HG02943 (cell line): ENCODE measurements around the gene ARID3C.

Experiments used
- ATAC-seq: cut with Tn5 transposase; IDR thresholded peaks from one replicate; pipeline ENCODE4 v1.9.1; 2021; ENCODE audit warnings: mild to moderate bottlenecking, low read depth, moderate library complexity; ENCODE audit not compliant: unreplicated experiment

The ARID3C gene

DNA sequence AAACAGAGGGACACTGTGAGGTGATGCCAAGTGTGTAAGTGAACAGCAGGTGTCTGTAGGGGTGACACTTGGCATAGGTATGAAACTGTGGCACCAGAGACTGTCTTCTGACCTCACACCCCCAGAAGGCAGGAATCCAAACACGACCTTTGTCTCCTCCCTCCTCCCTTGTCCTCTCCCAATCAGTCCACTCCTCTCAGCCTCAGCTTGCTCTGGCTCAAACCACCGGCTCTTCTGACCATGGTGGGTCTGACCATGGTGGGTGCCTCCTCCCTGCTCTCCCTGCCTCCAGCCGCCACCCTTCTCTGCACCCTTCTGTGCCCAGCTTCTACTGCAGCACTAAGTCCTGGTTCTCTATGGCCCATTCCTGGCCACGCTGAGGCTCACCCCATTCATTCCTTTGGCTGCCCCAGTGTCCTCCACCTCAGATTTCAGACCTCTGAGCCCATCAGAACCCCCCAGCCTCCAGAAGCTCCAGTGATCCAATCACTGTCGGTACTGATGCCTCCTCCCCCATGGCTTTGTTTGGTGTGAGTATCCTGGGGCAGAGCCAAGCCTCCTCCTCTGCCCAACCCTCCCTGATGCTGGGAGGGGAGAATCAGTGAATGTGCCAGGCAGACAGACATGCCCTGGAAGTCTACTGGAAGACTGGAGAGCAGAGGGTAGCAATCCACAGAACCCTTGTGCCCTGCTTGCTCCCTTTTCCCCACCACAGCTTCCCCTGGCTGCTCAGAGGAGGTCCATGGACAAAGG is 1.7 kb upstream of the ARID3C start:
- no peak for ATAC-seq

DNA sequence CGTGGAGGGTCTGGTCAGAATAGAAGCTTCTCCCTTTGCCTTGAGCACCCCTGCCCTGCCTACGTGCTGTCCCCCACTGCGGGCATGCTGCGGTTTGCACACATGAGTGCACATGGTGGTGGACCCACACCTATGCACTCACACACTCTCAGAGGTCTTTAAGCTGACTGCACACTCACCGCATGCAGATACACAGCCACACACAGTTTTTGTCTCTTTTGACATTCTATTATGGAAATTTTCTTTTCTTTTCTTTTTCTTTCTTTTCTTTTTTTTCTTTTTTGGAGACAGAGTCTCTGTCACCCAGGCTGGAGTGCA is 584 bp upstream of the ARID3C start:
- ATAC-seq: no peak

DNA sequence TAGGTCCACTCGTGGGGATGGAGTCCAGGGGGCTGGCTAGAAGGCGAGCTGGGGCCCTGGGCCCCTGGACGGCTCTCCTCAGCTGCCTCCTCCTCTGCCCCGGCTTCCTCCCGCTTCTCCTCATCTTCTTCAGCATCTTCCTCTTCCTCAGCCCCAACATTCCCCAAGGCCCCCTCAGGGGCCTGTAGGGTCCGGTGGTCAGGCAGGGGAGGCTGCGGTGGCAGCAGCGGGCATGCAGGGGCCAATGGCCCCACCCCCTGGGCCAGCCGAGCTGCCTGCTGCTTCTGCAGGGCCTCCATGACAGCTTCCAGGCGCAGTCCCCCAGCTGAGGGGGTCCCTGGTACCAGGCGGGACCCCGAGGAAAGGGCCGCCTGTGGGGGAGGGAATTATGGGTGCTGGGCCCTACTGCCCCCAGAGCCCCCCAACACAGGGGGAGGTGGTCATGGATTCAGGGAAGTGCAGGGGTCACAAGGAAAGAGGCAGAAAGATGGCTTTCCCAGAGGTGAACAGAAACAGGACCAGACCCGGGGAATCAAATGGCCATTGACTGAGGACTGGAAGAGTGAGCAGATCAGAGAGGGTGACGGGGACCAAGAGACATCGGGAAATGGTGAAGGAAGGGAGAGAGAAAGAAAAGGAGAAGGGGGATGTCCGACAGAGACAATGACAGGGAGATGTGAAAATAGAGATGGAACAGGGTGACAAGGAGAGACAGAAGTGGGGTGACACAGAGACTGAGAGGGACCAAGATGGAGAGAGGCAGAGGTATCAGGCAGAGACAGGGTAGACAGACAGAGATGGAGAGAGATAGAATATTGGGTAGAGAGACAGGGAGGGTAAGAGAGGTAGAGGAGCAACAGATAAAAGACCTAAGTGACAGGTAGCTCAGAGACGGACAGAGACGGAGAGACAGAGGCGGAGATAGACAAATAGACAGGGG is 880 bp downstream of the ARID3C start:
- no peak for ATAC-seq

DNA sequence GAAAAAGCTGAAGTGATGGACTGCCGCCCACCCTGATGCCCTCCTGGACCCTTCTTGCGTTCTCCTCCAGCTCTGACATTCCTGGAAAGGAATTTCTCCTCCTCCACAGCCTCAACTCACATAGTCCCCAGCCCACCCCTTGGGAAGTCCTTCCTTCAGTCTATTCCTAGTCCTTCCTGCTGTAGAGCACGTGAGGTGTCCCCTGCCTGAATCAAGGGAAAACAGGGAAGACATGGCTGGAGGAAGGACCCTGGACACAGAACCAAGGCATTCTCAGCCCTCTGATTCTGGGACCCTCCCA is 3.7 kb downstream of the ARID3C start:
- ATAC-seq: no peak

DNA sequence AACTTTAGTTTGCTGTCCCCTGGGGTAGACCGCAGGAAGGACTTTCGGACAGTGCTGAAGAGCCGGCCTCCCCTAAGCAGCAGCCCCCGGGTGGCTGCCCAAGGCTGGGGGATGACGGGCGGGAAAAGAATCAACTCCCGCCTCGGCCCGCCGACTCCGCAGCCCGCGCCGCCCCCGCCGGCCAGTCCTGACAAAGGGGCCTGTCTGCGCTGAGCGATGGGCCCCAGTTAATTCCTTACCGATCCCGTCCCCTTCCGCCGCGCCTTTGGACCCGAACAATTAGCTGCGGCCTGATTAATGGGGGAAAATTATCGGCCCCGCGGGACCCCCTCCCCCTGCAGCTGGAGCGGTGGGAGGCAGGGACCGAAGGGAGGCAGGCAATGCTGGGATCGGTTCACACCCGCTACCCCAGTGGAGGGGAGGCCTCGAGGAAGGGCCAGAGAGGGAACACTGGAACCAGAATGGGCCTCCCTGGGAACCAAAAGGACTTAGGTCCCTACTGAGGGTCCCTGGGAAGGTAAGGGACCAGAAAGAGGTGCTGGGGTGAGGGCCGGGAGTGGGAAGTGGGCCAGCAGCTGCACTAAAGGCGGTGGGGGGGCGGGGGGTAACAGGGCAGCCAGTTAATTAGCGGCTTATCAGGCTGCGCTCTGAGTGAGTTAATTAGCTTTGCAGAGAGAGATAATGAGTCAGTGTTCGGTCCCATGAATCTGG is 4.2 kb downstream of the ARID3C start:
- ATAC-seq: no peak

DNA sequence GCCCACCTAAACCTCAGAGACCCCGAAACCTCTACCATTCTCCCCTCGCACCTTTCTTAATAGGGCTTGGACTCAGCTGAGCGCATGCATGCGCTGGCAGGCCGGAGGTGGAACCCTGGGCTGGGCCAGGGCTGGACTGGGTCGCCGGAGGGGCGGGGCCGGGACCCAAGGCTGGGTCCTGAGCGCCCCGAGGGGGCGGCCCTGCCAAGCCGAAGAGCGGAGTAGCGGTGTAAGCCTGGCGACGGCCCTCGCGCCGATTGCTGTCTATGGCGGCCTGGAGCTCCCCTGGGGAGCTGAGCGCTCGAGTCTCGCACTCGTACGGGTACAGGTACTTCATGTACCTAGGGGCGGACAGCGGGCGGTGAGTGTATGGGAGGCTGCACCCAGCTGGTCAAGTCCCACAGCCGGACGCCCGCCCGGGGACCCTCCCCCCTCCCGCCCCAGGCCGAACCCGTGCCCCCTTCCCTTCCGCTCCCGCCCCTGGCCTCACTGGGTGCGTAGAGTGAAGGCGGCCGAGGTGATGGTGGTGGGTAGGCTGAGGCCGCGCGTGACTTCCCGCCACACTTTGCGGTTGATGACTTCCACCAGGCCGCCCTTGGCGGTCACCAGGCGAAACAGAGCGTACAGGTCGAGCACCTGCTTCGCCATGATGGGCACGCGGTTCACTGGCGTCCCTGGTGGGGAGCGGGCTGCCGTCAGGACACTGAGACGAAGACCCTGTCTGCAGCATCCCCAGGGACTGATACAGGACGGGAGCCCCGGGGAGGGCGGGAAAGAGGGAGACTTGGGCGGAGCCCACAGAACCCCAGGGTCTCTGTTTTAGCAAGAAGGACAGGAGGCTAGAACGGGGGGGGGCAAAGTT is 5.3 kb downstream of the ARID3C start:
- ATAC-seq: no peak

DNA sequence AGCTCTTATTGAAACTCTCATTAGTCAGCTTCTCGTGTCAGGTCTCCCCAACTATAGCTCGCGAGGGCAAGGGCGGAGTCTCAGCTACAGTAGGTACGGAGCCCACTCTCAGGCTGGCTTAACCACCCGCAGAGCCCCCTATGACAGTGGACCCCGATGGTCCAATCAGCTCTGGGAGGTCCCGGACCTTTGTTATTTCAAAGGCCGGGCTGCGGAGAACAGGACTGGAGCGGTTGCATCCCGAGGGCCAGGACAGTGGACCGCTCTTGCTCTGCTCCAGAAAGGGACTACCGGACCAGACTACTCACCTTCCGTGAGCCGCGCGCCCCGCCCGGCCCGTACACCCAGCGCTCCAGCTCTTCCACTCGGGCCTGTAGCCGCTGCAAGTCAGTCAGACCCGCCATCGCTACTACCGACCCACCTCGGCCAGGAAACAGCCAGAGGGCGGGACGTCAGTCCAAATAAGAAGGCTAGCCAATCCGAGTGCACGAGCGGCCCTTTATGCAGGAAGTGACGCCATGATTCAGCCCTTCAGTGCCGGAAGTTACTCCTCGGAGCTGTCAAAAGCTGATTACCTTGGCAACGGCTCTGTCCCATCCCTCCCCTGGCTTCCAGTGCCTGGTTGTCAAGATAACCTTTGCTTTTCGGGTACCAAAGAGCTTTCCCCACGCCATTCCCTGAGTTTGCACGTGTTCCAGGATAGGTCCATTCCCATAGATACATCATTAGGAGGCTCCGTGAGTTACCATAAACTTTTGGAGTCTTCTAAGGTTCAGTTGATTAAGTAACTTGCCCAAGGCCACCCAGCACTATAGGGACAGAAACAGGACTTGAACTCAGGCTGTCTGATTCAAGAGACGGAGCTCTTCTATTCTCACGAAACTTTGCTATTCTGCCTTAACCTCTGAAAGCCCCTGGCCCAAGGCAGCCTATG is 8.5 kb downstream of the ARID3C start, which contains the start of gene DCTN3:
DCTN3 (minus strand) TSS at position 435 of the 934 bp plus-strand sequence; CDS start at position 404, 31 bp downstream.
- peak; percentile 99 for ATAC-seq

DNA sequence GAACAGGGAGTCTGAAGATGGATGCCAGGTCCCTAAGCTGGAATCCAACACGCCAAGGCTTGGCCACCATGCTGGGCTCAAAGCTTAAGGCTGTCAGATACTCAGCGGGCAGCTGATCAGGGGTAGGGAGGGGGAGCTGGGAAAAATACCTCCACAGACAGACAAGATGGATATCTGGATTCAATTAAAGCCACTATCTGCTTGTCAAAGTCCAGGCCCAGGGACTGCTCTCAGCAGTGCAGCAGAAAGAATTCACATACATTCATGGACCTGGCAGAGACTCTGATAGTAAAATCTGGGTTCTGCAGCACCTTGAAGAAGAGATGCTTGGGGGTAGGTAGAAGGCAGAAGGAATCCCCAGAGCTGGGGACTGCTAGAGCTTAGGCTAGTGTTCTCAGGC is 13.7 kb downstream of the ARID3C start:
- ATAC-seq: no peak

DNA sequence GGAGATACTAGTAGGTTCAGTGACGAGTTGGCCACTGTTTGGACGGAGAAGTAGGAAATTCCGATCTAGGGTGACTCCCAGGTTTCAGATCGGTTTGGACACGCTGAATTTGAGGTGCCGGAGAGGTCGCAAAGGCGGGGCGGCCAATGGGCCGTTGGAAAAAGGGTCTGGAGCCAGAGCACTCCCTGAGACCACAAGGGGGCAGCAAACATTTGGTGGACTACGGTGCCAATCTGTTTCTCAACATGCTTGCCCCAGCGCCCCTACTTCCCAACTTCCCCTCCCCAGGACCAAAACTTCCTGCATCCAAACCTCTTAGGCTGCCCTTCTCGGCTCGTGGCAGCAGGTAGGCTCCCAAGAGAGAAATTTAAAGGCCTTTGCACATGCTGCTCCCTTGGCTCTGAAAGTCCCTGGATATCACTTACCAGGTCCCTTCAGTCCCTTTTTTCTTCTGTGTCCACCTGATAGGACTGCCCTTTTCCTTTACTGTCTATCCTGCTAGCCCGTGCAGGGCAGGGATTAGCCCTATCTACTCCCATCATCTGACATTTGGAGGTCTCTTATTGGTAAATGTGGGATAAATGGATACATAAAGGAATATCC is 16.0 kb downstream of the ARID3C start:
- no peak for ATAC-seq

DNA sequence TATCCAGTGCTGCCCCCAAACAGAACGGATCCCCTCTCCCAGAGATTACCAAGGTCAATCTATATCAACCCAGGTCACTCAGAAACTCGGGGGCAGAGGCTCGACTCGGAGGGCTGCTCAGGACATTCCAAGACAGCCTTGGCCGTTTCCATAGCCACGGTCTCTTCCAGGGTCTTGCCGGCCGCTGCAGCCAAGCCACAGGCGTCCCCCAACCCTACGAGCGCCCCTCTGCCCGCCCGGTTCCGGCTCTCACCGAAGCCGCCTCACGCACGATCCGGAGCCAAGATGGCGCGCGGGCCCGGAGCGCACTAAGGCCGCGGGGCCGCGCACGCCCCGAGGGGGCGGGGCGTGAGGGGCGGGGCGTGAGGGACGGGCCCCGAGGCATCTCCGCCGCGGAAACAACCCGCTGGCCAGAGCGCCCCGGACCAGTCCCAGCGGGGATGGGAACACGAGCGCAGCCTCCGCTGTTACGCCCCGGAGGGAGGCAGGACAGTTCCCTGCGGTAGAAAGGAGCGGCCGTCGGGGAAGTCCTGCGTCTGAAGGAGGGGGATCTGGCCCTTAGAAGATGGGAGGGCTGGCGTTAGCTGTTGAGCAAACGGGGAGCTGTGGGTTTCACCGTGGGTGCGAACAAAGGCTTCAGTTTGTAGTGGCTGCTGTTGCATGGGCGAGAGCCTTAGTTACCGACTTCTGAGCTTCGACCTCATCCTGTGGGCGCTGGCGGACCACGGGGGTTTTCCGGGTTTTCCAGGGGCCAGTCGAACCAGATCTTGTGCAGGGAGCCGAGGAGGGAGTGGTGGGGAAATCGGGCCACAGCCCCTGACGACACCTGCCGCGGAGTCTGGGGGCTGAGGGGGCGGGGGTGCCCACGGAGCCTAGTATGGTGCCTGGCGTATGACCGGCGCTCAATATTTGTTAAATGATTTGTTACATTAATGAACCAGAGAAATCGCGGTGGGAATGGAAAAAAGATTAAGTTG is 16.8 kb downstream of the ARID3C start, which contains the start of gene RPP25L:
RPP25L (minus strand) TSS at position 287 of the 977 bp plus-strand sequence. CDS start 801 bp downstream, outside the sequence.
- ATAC-seq: peak; percentile 88

DNA sequence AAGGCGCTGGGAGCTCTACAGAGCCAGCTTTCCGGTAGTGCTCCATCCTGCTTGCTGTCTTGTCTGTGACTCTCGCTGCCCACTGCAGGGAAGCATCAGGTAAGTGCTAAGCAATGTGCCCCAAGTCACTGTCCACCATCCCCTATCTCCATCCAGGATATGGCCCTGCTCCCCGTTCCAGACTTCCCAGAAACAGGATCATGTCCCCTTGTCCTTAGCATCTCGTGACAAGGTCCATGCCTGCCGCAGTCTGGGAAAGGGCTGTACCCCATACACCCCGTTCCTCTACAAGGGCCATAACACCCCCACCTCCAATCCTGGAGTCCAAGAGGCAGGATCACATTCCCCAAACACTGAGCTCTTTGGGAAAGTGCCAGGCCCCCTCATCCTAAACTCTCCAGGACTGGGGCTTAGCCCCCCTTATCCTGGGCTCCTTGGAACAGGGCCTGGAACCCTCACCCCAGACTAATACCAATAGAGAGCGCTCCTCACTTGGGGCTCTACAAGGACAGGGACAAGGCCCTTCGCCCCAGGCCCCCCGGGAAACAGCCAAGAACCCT is 17.5 kb downstream of the ARID3C start:
- peak; percentile 10 for ATAC-seq

DNA sequence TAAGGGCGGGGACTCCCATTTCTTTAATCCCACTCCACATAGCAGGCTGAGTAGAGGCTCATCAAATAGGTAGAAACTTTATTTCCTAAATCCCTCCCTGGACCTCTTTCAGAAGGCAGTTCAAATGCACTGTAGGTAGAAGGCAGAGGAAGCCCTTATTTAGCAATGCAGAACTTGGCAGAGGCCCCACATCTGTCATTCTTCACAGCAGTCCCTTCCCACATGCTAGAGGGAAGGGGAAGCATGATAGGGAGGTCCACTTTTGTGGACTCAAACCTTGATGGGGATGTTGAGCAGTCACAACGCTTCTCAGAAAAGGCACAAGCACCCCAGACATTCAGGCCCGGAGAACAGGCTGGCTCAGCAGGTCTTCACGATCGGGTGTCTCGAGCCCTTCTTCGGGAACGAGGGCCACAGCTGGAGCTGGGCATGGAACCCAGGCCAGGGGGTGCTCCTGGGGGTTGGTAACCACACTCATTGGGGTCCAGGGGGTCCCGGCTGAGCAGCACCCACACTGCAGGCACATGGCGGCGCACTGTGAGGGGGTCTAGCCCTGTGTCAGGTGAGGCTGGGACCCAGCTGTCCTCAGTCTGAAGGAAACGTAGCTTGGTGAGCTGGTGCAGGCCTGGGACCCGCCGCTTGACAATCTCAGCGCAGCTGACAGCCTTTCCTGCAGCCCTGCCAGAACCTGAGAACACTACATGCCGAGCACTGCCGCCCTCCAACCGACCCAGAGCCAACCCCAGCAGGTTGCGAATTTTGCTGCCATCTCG is 18.2 kb downstream of the ARID3C start:
- no peak for ATAC-seq

DNA sequence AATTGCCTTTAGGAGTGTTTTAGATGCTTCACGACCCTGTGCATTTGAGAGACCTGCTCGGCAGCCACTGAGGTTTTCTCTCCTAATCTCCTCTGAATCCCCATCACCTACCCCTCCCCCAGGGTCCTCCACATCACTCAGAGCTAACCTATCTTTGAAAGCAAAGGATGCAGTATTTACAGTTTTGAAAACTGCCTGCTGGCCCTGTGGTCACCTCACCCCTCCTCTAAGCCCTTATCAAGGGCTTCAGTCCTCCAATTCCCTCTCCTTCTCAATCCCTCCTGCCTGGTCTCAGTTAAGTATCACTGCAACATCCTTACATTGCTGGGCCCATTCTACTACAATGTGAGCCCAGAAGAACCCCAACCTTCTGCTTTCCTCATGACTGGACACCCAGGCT is 21.5 kb downstream of the ARID3C start:
- no peak for ATAC-seq

DNA sequence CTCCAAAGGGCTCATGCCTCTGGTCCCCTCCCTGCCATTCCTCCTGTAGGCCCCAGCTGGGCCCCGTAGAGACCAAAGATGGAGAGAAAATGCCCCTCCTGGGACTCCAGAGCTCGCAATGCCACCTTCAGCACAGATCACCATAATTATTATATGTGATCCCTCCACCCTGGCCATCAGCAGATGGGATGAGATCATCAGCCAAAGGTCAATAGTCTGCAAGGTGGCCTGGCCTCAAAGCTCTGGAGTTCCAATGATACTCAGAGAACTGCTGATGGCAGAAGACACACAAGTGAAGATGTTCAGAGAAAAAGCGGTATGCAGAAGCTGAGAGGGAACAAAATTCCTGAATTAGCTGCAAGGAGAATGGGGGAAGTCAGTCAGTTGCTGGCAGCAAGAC is 22.0 kb downstream of the ARID3C start:
- no peak for ATAC-seq

DNA sequence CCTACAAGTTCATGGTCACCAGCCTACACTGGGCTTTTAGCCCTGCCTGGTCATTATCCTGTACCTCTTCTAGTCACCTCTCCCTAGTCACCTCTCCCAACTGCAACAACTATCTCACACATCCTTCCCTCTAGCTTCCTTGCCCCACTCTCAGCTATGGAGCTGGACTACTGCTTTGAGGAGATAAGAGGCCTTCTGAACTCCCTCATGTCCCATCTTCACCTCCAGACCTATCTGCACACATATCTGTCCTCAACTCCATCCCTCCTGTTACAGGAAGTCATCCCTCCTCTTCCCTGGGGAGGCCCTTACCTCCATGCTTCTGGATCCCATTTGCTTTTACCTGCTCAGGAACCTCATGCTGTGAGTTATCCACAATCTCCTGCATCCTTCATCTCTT is 22.7 kb downstream of the ARID3C start:
- ATAC-seq: no peak

DNA sequence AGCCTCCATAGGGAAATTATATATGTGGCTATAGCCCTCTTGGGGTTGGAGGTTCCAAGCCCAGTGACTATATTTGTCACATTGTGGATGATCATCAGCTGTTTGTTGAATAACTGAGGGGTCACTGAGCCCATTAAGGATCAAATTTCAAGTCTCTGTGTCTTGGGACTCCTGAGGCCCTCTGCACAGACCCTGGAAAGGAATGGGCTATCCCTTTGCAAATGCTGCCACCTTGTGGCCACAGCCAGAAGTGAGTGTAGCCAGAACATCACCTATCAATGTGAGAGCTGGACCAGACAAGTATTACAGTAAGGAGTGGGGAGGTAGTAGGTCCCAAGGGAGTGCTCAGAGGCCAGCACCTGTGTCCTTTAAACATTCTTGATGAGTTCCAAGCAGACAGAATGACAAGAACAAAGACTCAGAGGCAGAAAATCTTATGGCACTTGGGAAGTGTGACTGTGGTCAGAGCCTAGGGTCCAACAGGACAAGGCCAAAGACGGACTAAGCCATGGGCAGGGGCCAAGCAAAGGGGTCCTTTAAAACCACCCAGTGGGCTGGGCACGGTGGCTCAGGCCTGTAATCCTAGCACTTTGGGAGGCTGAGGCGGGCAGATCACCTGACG is 25.1 kb downstream of the ARID3C start:
- peak; percentile 65 for ATAC-seq
